Caco-2 (cell line): ENCODE measurements around the gene ZBED4. TPM values are rescaled to one million over a fixed set of nuclear protein-coding genes. Genes with fewer than 3 reads are reported as not detected.

Source experiments
- BruUV-seq: library from RNA; stranded (reverse); fragments of 400-500 nt; replicated peaks from 2 replicates; lab custom pipeline; 2021; lab: Mats Ljungman, UMichigan
- CTCF ChIA-PET: fragments of 300-600 bp; sonication (Branson Sonifier 250); formaldehyde crosslinking; loops from one replicate; lab custom pipeline; 2022; ENCODE audit warnings: antibody characterized with exemption; lab: Charles Lee
- POLR2A ChIA-PET: fragments of 300-600 bp; sonication (Branson Sonifier 250); formaldehyde crosslinking; loops from one replicate; lab custom pipeline; 2022; ENCODE audit warnings: antibody characterized with exemption; lab: Charles Lee
- DNase-seq, 2 experiments: peaks; one replicate each; pipeline versions ENCODE4 v3.0.0 to v3.0.0-alpha.2; 2020 to 2022
- H3K27me3 ChIP-seq: replicated peaks from 2 replicates; pipeline ENCODE4 v1.6.0; 2011; ENCODE audit warnings: low read length; ENCODE audit not compliant: control insufficient read depth, insufficient read depth
- H3K36me3 ChIP-seq: 2 replicates; pipeline ENCODE4 v1.5.1; 2011; ENCODE audit warnings: low read length; ENCODE audit not compliant: control insufficient read depth, insufficient read depth
- H3K4me1 ChIP-seq: fragments of 250-450 bp; sonication (Bioruptor Pico); 2 replicates; pipeline ENCODE4 v1.5.1; 2020; ENCODE audit warnings: mild to moderate bottlenecking
- H3K4me3 ChIP-seq: 2 replicates; pipeline ENCODE4 v1.5.1; 2011; ENCODE audit warnings: low read depth, mild to moderate bottlenecking, control low read depth, low read length
- H3K9me3 ChIP-seq: fragments of 250-450 bp; sonication (Bioruptor Pico); 2 replicates; pipeline ENCODE4 v1.5.1; 2020; ENCODE audit warnings: mild to moderate bottlenecking, moderate library complexity
- H3K27ac Mint-ChIP-seq: one replicate; pipeline ENCODE4 v1.8.0; 2022; ENCODE audit warnings: mixed read lengths; ENCODE audit not compliant: unreplicated experiment
- H3K27me3 Mint-ChIP-seq: one replicate; pipeline ENCODE4 v1.8.0; 2022; ENCODE audit warnings: mixed read lengths; ENCODE audit not compliant: insufficient read depth, unreplicated experiment
- H3K36me3 Mint-ChIP-seq: one replicate; pipeline ENCODE4 v1.8.0; 2022; ENCODE audit warnings: mild to moderate bottlenecking, mixed read lengths; ENCODE audit not compliant: insufficient read depth, unreplicated experiment
- H3K4me1 Mint-ChIP-seq: one replicate; pipeline ENCODE4 v1.8.0; 2022; ENCODE audit warnings: low read depth, mixed read lengths; ENCODE audit not compliant: unreplicated experiment
- H3K4me3 Mint-ChIP-seq: one replicate; pipeline ENCODE4 v1.8.0; 2022; ENCODE audit warnings: mild to moderate bottlenecking, moderate library complexity, mixed read lengths; ENCODE audit not compliant: unreplicated experiment
- H3K9me3 Mint-ChIP-seq: one replicate; pipeline ENCODE4 v1.8.0; 2022; ENCODE audit warnings: mixed read lengths; ENCODE audit not compliant: unreplicated experiment
- CTCF ChIP-seq, 2 experiments: fragments of 200-600 bp in 1 of 2; IDR thresholded peaks; 1 replicate in 1 of 2; 2 replicates in 1 of 2; pipeline versions ENCODE4 v1.5.1 to v1.8.0; 2011 to 2022; ENCODE audit warnings: antibody characterized with exemption in 1 of 2, control low read depth in 1 of 2, inconsistent platforms in 1 of 2, low read depth in 1 of 2, low read length in 1 of 2, mild to moderate bottlenecking in 1 of 2, moderate library complexity in 1 of 2; ENCODE audit not compliant: insufficient read depth in 1 of 2, severe bottlenecking in 1 of 2, unreplicated experiment in 1 of 2
- intact Hi-C: fragments of 100-400 bp; cut with micrococcal nuclease; formaldehyde crosslinking; loops from one replicate; pipeline ENCODE4 v1.10.0; 2022; ENCODE audit not compliant: unreplicated experiment
- total RNA-seq: library from RNA; stranded (reverse); gene quantifications from 2 replicates; pipeline ENCODE4 v1.2.3, GENCODE V29; 2022

The ZBED4 gene
- total RNA-seq, 1 experiment from 2014 or later: 17.3 TPM

- Mint-ChIP-seq H3K27me3 (no peaks in the 10 kb centered on the region), H3K36me3 (peaks cover 28% of the 10 kb centered on the region), H3K4me3 (no peak overlapping the region), H3K27ac (no peak overlapping the region), H3K4me1 (no peaks in the 10 kb centered on the region), H3K9me3 (no peaks in the 10 kb centered on the region)
- CTCF ChIA-PET: no interaction called here
- no TSS peak for BruUV-seq
- DNase-seq: no peak
- TF ChIP-seq CTCF (IDR thresholded peaks at IDR 0.05; ENCODE audit: insufficient read depth in 1 of 2, low read depth in 1 of 2, low read length in 1 of 2, severe bottlenecking in 1 of 2, unreplicated experiment in 1 of 2): no peak
- POLR2A ChIA-PET: no interaction called here
- intact Hi-C loops: no loop called here
- no peaks in the 10 kb centered on the region for H3K9me3 ChIP-seq
- H3K27me3 ChIP-seq: no peaks in the 10 kb centered on the region
- H3K4me3 ChIP-seq: no peak overlapping the region
- H3K4me1 ChIP-seq: no peaks in the 10 kb centered on the region
- peaks cover 1% of the 10 kb centered on the region; the same call in 1 of the 2 replicates for H3K36me3 ChIP-seq
These were observed 54.2 kb downstream of the ZBED4 start for GRCh38 chr22:49907807-49908206.

DNA sequence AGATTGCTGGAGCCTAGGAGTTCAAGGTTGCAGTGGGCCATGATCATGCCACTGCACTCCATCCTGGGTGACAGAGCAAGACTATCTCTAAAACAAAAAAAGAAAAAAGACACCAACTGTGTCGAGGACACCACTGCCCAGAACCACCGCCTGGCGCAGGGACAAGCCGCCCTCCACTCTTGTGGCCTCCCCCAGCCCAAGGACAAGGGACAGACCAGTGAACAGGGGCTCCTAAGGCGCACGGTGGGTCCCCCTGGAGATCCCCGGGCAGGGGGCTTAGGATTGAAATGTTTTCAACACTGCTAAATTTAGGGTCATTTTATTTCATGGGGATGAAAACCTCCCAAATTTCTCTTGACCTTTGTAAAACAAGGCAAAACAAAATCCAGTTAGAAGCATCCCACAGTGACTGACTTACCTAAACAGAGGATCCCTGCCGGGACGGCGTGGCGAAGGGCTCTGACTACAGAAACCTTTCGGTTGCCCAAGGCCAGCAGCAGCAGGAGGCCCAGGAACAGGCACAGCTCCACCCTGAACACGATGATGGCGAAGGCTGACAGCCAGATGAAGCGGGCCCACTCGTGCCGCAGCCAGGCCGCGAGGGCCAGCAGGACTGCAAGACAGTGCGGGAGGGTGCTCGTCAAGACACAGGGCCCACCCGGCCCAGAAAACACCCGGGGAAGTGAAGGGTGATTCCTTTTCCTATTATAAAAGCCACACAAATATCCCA is 56.0 kb downstream of the ZBED4 start:
- H3K27me3 Mint-ChIP-seq: no peaks in the 10 kb centered on the region
- no TSS peak for BruUV-seq
- TF ChIP-seq CTCF (IDR thresholded peaks at IDR 0.05; ENCODE audit: insufficient read depth in 1 of 2, low read depth in 1 of 2, low read length in 1 of 2, severe bottlenecking in 1 of 2, unreplicated experiment in 1 of 2): no peak
- H3K9me3 Mint-ChIP-seq: no peaks in the 10 kb centered on the region
- no peaks in the 10 kb centered on the region for H3K4me1 Mint-ChIP-seq
- intact Hi-C loops: no loop called here
- Histone ChIP-seq H3K27me3 (no peaks in the 10 kb centered on the region), H3K4me3 (no peak overlapping the region), H3K36me3 (peaks cover 1% of the 10 kb centered on the region; the same call in 1 of the 2 replicates), H3K4me1 (no peaks in the 10 kb centered on the region), H3K9me3 (no peaks in the 10 kb centered on the region)
- peaks cover 37% of the 10 kb centered on the region for H3K36me3 Mint-ChIP-seq
- DNase-seq: no peak
- no peak overlapping the region for H3K4me3 Mint-ChIP-seq
- ChIA-PET POLR2A (no interaction called here), CTCF (interaction anchor here (0.9 kb wide), 1 partner anchor 121 kb away, joined by 3 read pairs; no protein-coding TSS in a partner anchor)
- no peak overlapping the region for H3K27ac Mint-ChIP-seq

GRCh38 chr22:49910229-49911155 is 56.8 kb downstream of the ZBED4 start:
- no peak for DNase-seq
- no peak overlapping the region for H3K27ac Mint-ChIP-seq
- H3K27me3 Mint-ChIP-seq: no peaks in the 10 kb centered on the region
- POLR2A ChIA-PET: no interaction called here
- no peaks in the 10 kb centered on the region for H3K27me3 ChIP-seq
- no peaks in the 10 kb centered on the region for H3K9me3 ChIP-seq
- BruUV-seq: no TSS peak
- peaks cover 1% of the 10 kb centered on the region; the same call in 1 of the 2 replicates for H3K36me3 ChIP-seq
- H3K9me3 Mint-ChIP-seq: no peaks in the 10 kb centered on the region
- H3K4me1 ChIP-seq: no peaks in the 10 kb centered on the region
- no peak overlapping the region for H3K4me3 Mint-ChIP-seq
- intact Hi-C loops: no loop called here
- TF ChIP-seq CTCF (IDR thresholded peaks at IDR 0.05; ENCODE audit: insufficient read depth in 1 of 2, low read depth in 1 of 2, low read length in 1 of 2, severe bottlenecking in 1 of 2, unreplicated experiment in 1 of 2): no peak
- CTCF ChIA-PET: interaction anchor here (0.9 kb wide), 1 partner anchor 120 kb away, joined by 3 read pairs; no protein-coding TSS in a partner anchor
- H3K36me3 Mint-ChIP-seq: peaks cover 30% of the 10 kb centered on the region
- H3K4me1 Mint-ChIP-seq: no peaks in the 10 kb centered on the region
- no peak overlapping the region for H3K4me3 ChIP-seq
